ES-I3 (cell line): ENCODE measurements around the gene HSPB2.
"Not testable (repeated sequence)": the region's sequence is repeated elsewhere in the genome, so short reads cannot be mapped to it uniquely, and the experiment has no call there.

ENCODE experiments used
- H3K36me3 ChIP-seq: 2 replicates; pipeline ENCODE4 v1.6.1; 2013; ENCODE audit warnings: mild to moderate bottlenecking, low read length, control low read depth, moderate library complexity; ENCODE audit not compliant: insufficient read depth
- H3K4me1 ChIP-seq: 2 replicates; pipeline ENCODE4 v1.6.1; 2013; ENCODE audit warnings: mild to moderate bottlenecking, control low read depth, low read length; ENCODE audit not compliant: insufficient read depth
- H3K9ac ChIP-seq: 2 replicates; pipeline ENCODE4 v1.6.1; 2013; ENCODE audit warnings: low read depth, mild to moderate bottlenecking, low read length, moderate library complexity
- H3K9me3 ChIP-seq: 2 replicates; pipeline ENCODE4 v1.6.1; 2013; ENCODE audit warnings: mild to moderate bottlenecking, low read length, moderate library complexity; ENCODE audit not compliant: control insufficient read depth, insufficient read depth

The HSPB2 gene

GRCh38 chr11:111922803-111923202 lies 10.3 kb downstream of the HSPB2 start:
- Histone ChIP-seq H3K4me1 (peaks cover 9% of the 10 kb centered on the region; the same call in 1 of the 2 replicates), H3K9me3 (no peaks in the 10 kb centered on the region), H3K9ac (no peak overlapping the region), H3K36me3 (no peaks in the 10 kb centered on the region)

GRCh38 chr11:111923351-111923788 lies 10.8 kb downstream of the HSPB2 start:
- Histone ChIP-seq H3K9ac (no peak overlapping the region), H3K4me1 (peaks cover 7% of the 10 kb centered on the region; the same call in 1 of the 2 replicates), H3K36me3 (no peaks in the 10 kb centered on the region), H3K9me3 (no peaks in the 10 kb centered on the region)

- Histone ChIP-seq H3K4me1 (0 out of 2 replicates have a peak, but pooled peaks cover 6% of the 10 kb centered on the region), H3K9ac (no peak overlapping the region), H3K36me3 (no peaks in the 10 kb centered on the region), H3K9me3 (no peaks in the 10 kb centered on the region)
Measured at GRCh38 chr11:111923951-111924350, 11.4 kb downstream of the HSPB2 start.

GRCh38 chr11:111925953-111926352 lies 13.4 kb downstream of the HSPB2 start:
- peak overlapping the region; percentile 87; the same call in 1 of the 2 replicates for H3K9ac ChIP-seq
- no peaks in the 10 kb centered on the region for H3K36me3 ChIP-seq
- H3K4me1 ChIP-seq, result 0 out of 2 replicates have a peak, but pooled peaks cover 6% of the 10 kb centered on the region
- no peaks in the 10 kb centered on the region for H3K9me3 ChIP-seq

GRCh38 chr11:111926505-111927391 lies 14.2 kb downstream of the HSPB2 start:
- 0 out of 2 replicates have a peak, but pooled peaks cover 6% of the 10 kb centered on the region for H3K4me1 ChIP-seq
- H3K9me3 ChIP-seq, result no peaks in the 10 kb centered on the region
- H3K9ac ChIP-seq, result peak overlapping the region; percentile 87
- H3K36me3 ChIP-seq, result no peaks in the 10 kb centered on the region

GRCh38 chr11:111930472-111930871 lies 17.9 kb downstream of the HSPB2 start:
- Histone ChIP-seq H3K4me1 (peaks cover 5% of the 10 kb centered on the region; the same call in 1 of the 2 replicates), H3K9me3 (no peaks in the 10 kb centered on the region), H3K36me3 (no peaks in the 10 kb centered on the region)

GRCh38 chr11:111932611-111932950 lies 20.0 kb downstream of the HSPB2 start:
- Histone ChIP-seq H3K4me1 (peaks cover 14% of the 10 kb centered on the region), H3K36me3 (no peaks in the 10 kb centered on the region), H3K9ac (no peak overlapping the region), H3K9me3 (no peaks in the 10 kb centered on the region)

More at GRCh38 chr11:111930472-111930871, 17.9 kb downstream of the HSPB2 start:
- H3K9ac ChIP-seq, result no peak overlapping the region

- not testable (repeated sequence) for H3K9ac ChIP-seq, H3K9me3 ChIP-seq, H3K36me3 ChIP-seq
- H3K4me1 ChIP-seq, result peaks cover 20% of the 10 kb centered on the region
Measured at GRCh38 chr11:111933176-111933575, 20.6 kb downstream of the HSPB2 start.

- no peak overlapping the region for H3K9ac ChIP-seq
- H3K9me3 ChIP-seq, result no peaks in the 10 kb centered on the region
- peaks cover 27% of the 10 kb centered on the region for H3K4me1 ChIP-seq
- H3K36me3 ChIP-seq, result no peaks in the 10 kb centered on the region
Measured at GRCh38 chr11:111933872-111934271, 21.3 kb downstream of the HSPB2 start.

GRCh38 chr11:111934306-111934705 lies 21.8 kb downstream of the HSPB2 start:
- no peaks in the 10 kb centered on the region for H3K36me3 ChIP-seq
- H3K4me1 ChIP-seq, result peaks cover 31% of the 10 kb centered on the region
- no peak overlapping the region for H3K9ac ChIP-seq
- no peaks in the 10 kb centered on the region for H3K9me3 ChIP-seq

GRCh38 chr11:111935317-111936039 lies 22.9 kb downstream of the HSPB2 start:
- no peak overlapping the region for H3K9ac ChIP-seq
- H3K9me3 ChIP-seq, result no peaks in the 10 kb centered on the region
- peaks cover 31% of the 10 kb centered on the region for H3K4me1 ChIP-seq
- H3K36me3 ChIP-seq, result no peaks in the 10 kb centered on the region

GRCh38 chr11:111936040-111936540 lies 23.6 kb downstream of the HSPB2 start:
- no peak overlapping the region for H3K9ac ChIP-seq
- H3K9me3 ChIP-seq, result no peaks in the 10 kb centered on the region
- no peaks in the 10 kb centered on the region for H3K36me3 ChIP-seq
- peaks cover 31% of the 10 kb centered on the region for H3K4me1 ChIP-seq

- Histone ChIP-seq H3K36me3 (no peaks in the 10 kb centered on the region), H3K4me1 (peaks cover 31% of the 10 kb centered on the region), H3K9me3 (no peaks in the 10 kb centered on the region), H3K9ac (peak overlapping the region; percentile 77)
Measured at GRCh38 chr11:111937461-111937769, 24.9 kb downstream of the HSPB2 start.

GRCh38 chr11:111937844-111938243 lies 25.3 kb downstream of the HSPB2 start:
- no peaks in the 10 kb centered on the region for H3K9me3 ChIP-seq
- H3K4me1 ChIP-seq, result peaks cover 31% of the 10 kb centered on the region
- H3K36me3 ChIP-seq, result no peaks in the 10 kb centered on the region
- H3K9ac ChIP-seq, result peak overlapping the region; percentile 77; the same call in 1 of the 2 replicates
